Mesenchymal stem cell (in vitro differentiated cells and primary cell): ENCODE results near the gene CAMK2A.

ENCODE experiments used
- DNase-seq: peaks from one replicate; pipeline ENCODE4 v3.0.0-alpha.2; 2013
- H2AFZ ChIP-seq: one replicate; pipeline ENCODE4 v1.6.1; 2013; ENCODE audit warnings: low read depth, mild to moderate bottlenecking, control low read depth, inconsistent platforms, low read length, moderate library complexity
- H2AK5ac ChIP-seq: 2 replicates; pipeline ENCODE4 v1.6.1; 2013; ENCODE audit warnings: low read length, moderate library complexity, mild to moderate bottlenecking, inconsistent platforms; ENCODE audit not compliant: severe bottlenecking
- H2BK120ac ChIP-seq: one replicate; pipeline ENCODE4 v1.6.1; 2013; ENCODE audit warnings: low read depth, mild to moderate bottlenecking, inconsistent platforms, low read length, moderate library complexity
- H2BK12ac ChIP-seq, 2 experiments: one replicate each; pipeline ENCODE4 v1.6.1; 2013; ENCODE audit warnings: inconsistent platforms in 2 of 2, low read length in 2 of 2, mild to moderate bottlenecking in 2 of 2, moderate library complexity in 2 of 2, control low read depth in 1 of 2
- H2BK15ac ChIP-seq: one replicate; pipeline ENCODE4 v1.6.1; 2013; ENCODE audit warnings: mild to moderate bottlenecking, low read depth, inconsistent platforms; ENCODE audit not compliant: poor library complexity, severe bottlenecking
- H2BK5ac ChIP-seq: 2 replicates; pipeline ENCODE4 v1.6.1; 2013; ENCODE audit warnings: low read depth, mild to moderate bottlenecking, low read length, control low read depth, inconsistent platforms; ENCODE audit not compliant: poor library complexity, severe bottlenecking
- H3K14ac ChIP-seq, 2 experiments: one replicate each; pipeline ENCODE4 v1.6.1; 2013; ENCODE audit warnings: inconsistent platforms in 2 of 2, low read length in 2 of 2, control low read depth in 1 of 2, mild to moderate bottlenecking in 1 of 2, moderate library complexity in 1 of 2
- H3K18ac ChIP-seq, 2 experiments: one replicate each; pipeline ENCODE4 v1.6.1; 2013; ENCODE audit warnings: inconsistent platforms in 2 of 2, low read length in 2 of 2, control low read depth in 1 of 2, low read depth in 1 of 2, mild to moderate bottlenecking in 1 of 2
- H3K23ac ChIP-seq, 2 experiments: one replicate each; pipeline ENCODE4 v1.6.1; 2013; ENCODE audit warnings: inconsistent platforms in 2 of 2, low read length in 2 of 2, mild to moderate bottlenecking in 2 of 2, moderate library complexity in 2 of 2, control low read depth in 1 of 2
- H3K27ac ChIP-seq: 2 replicates; pipeline ENCODE4 v1.5.1; 2013; ENCODE audit warnings: mild to moderate bottlenecking, moderate library complexity, low read length, control low read depth, inconsistent platforms; ENCODE audit not compliant: poor library complexity, severe bottlenecking
- H3K27me3 ChIP-seq, 2 experiments: 2 replicates each; pipeline versions ENCODE4 v1.6.1 to v1.7.0; 2013; ENCODE audit warnings: low read length in 2 of 2, mild to moderate bottlenecking in 2 of 2, moderate library complexity in 2 of 2, control low read depth in 1 of 2, inconsistent platforms in 1 of 2; ENCODE audit not compliant: control insufficient read depth in 1 of 2, insufficient read depth in 1 of 2
- H3K36me3 ChIP-seq, 2 experiments: 2 replicates each; pipeline versions ENCODE4 v1.6.1 to v1.7.0; 2013; ENCODE audit warnings: low read length in 2 of 2, control low read depth in 1 of 2, inconsistent platforms in 1 of 2, low read depth in 1 of 2, mild to moderate bottlenecking in 1 of 2; ENCODE audit not compliant: insufficient read depth in 2 of 2, control insufficient read depth in 1 of 2
- H3K4ac ChIP-seq, 2 experiments: one replicate each; pipeline ENCODE4 v1.6.1; 2013; ENCODE audit warnings: inconsistent platforms in 2 of 2, low read length in 2 of 2, mild to moderate bottlenecking in 2 of 2, moderate library complexity in 2 of 2, control low read depth in 1 of 2, low read depth in 1 of 2
- H3K4me1 ChIP-seq: 2 replicates; pipeline ENCODE4 v1.6.1; 2013; ENCODE audit warnings: low read depth, low read length, control low read depth; ENCODE audit not compliant: control insufficient read depth, insufficient read depth
- H3K4me2 ChIP-seq: 2 replicates; pipeline ENCODE4 v1.6.1; 2013; ENCODE audit warnings: low read length, mild to moderate bottlenecking, inconsistent platforms; ENCODE audit not compliant: poor library complexity, severe bottlenecking
- H3K4me3 ChIP-seq, 2 experiments: 2 replicates each; pipeline versions ENCODE4 v1.5.1 to v1.7.0; 2013; ENCODE audit warnings: low read length in 2 of 2, mild to moderate bottlenecking in 2 of 2, control low read depth in 1 of 2, low read depth in 1 of 2; ENCODE audit not compliant: insufficient read depth in 1 of 2
- H3K79me1 ChIP-seq: replicated peaks from 2 replicates; pipeline ENCODE4 v1.6.1; 2013; ENCODE audit warnings: mild to moderate bottlenecking, control low read depth, low read length, inconsistent platforms; ENCODE audit not compliant: poor library complexity, severe bottlenecking
- H3K9ac ChIP-seq: 2 replicates; pipeline ENCODE4 v1.7.0; 2013; ENCODE audit warnings: mild to moderate bottlenecking, low read length, moderate library complexity
- H3K9me3 ChIP-seq: 2 replicates; pipeline ENCODE4 v1.7.0; 2013; ENCODE audit warnings: mild to moderate bottlenecking, low read length; ENCODE audit not compliant: control insufficient read depth
- H4K8ac ChIP-seq: one replicate; pipeline ENCODE4 v1.6.1; 2013; ENCODE audit warnings: inconsistent platforms, mild to moderate bottlenecking, low read length, moderate library complexity
- H4K91ac ChIP-seq: one replicate; pipeline ENCODE4 v1.6.1; 2013; ENCODE audit warnings: mild to moderate bottlenecking, low read length, inconsistent platforms
- WGBS: methylation state at CpG from one replicate; pipeline ENCODE4 v1.1.7; 2013; ENCODE audit warnings: mixed read lengths; 5-methylcytosine and 5-hydroxymethylcytosine counted together

Gene CAMK2A

DNA sequence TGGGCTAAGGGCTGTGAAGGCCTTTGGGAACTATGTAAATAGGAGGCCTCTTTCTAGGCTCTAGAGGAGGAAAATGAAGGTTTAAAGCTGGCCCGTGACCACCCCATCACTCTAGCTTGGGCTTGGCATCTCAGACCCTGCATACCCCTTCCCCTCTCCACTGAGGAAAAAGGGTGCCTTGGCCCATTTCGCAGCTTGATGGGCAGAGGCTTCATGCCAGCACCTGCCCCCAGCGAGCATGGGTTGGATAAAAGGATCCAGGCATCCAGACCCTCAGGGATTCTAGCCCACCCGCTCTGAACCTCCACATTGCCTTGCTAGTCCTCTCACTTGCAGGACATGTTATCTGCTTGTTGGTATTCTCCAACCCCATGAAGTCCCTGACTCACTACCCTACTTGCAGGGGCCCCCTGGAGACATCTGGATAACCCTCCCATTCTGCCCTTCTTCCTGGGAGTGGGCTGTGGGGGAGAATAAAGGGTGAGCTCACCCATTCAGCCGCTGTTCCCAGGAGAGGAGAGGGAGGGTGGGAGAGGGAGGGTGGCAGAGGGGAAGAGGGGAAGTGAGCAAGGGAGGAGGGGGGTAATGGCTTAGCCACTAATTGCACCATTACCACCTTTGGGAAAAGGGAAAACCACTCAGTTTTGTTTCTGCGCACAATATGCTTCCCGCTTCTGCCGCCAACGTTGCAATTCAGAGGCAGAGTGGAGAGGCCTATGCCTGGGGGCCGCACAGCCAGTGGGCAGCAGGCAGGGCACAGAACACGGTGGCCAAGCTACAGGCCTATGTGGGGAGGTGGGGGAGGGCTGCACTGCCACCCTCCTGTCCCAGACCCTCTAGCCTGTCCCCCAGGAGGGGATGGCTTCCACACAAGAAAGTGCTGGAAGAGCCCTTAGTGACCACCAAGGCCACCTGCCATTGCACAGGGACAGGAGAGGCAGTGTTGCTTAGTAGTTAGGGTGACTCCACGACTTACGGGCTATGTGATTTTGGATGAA, 2.1 kb upstream of the CAMK2A start:
- no peak overlapping the region for H2BK120ac ChIP-seq
- H3K36me3 ChIP-seq: peaks cover 0 to 26% of the 10 kb centered on the region in 2 experiments
- H4K8ac ChIP-seq: no peak overlapping the region
- H3K4me1 ChIP-seq: peaks cover 48% of the 10 kb centered on the region
- no peak overlapping the region for H3K23ac ChIP-seq
- no peak overlapping the region for H4K91ac ChIP-seq
- no peak overlapping the region for H2AK5ac ChIP-seq
- no peak overlapping the region for H3K9ac ChIP-seq
- no peak overlapping the region for H3K4me2 ChIP-seq
- no peaks in the 10 kb centered on the region for H3K27me3 ChIP-seq
- no peak overlapping the region for H3K4me3 ChIP-seq
- DNase-seq: no peak
- peak overlapping the region in 1 of 2 experiments; percentile 9 for H3K14ac ChIP-seq
- 87% methylated on average over 13 of the region's 13 CpGs for WGBS
- no peak overlapping the region for H3K27ac ChIP-seq
- no peaks in the 10 kb centered on the region for H3K9me3 ChIP-seq
- H3K18ac ChIP-seq: no peak overlapping the region
- H2BK12ac ChIP-seq: no peak overlapping the region
- H2AFZ ChIP-seq: no peak overlapping the region
- H3K79me1 ChIP-seq: peaks cover 13% of the 10 kb centered on the region
- no peak overlapping the region for H3K4ac ChIP-seq
- no peak overlapping the region for H2BK5ac ChIP-seq
- H2BK15ac ChIP-seq: no peak overlapping the region

DNA sequence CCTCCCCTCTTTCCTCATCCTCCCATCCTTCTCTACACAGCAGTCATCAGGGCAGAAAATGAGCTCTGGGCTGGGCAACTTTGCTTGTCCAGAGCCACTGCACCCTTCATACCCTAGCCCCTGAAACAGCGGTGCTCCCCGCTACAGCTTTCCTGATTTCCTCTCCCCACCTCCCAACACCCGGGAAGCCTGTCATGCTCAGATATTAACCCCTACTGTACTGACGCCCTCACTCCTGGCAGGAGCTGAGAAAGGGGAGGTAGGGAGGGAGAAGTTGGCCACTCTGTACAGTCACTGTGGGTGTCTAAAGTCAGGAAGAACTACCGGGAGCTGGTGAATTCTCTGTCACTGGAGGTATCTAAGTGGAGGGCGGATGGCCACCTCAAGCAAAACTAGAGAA, 782 bp downstream of the CAMK2A start:
- Histone ChIP-seq H3K9me3 (no peaks in the 10 kb centered on the region), H3K18ac (no peak overlapping the region), H3K27me3 (no peaks in the 10 kb centered on the region), H4K8ac (no peak overlapping the region), H3K4me2 (no peak overlapping the region), H2AFZ (no peak overlapping the region), H3K14ac (no peak overlapping the region), H3K9ac (no peak overlapping the region), H3K4ac (no peak overlapping the region), H2BK120ac (no peak overlapping the region), H3K36me3 (peaks cover 0 to 17% of the 10 kb centered on the region in 2 experiments), H3K23ac (no peak overlapping the region), H4K91ac (no peak overlapping the region), H2AK5ac (no peak overlapping the region), H3K4me1 (peaks cover 29% of the 10 kb centered on the region), H2BK15ac (no peak overlapping the region), H3K79me1 (no peaks in the 10 kb centered on the region), H3K4me3 (no peak overlapping the region), H2BK5ac (no peak overlapping the region), H2BK12ac (no peak overlapping the region), H3K27ac (no peak overlapping the region)
- WGBS: 83% methylated on average over 2 of the region's 6 CpGs
- no peak for DNase-seq

DNA sequence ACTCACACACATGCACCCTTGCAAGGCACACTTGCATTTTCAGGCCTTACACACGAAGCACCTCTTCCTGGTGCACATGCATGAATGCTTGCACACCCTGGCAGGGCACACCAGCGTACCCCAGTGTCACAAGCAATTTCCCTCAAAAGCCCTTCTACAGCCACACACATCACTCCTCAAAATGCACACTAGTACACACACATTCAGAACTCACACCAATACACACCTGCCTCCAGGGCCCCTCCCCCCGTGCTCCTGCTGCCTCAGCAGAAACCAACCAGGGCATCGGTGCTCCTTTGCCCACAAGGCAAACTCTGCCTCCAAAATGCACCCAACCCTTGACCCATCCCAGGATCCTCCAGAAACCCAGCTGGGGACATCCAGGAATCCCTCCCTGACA, 1.2 kb downstream of the CAMK2A start:
- peaks cover 24% of the 10 kb centered on the region for H3K4me1 ChIP-seq
- no peak overlapping the region for H2BK120ac ChIP-seq
- no peak overlapping the region for H4K91ac ChIP-seq
- no peak overlapping the region for H3K9ac ChIP-seq
- 92% methylated on average over 4 of the region's 4 CpGs for WGBS
- H3K4me3 ChIP-seq: no peak overlapping the region
- H2AFZ ChIP-seq: no peak overlapping the region
- H2BK12ac ChIP-seq: no peak overlapping the region
- H2BK5ac ChIP-seq: no peak overlapping the region
- H2BK15ac ChIP-seq: no peak overlapping the region
- H3K4ac ChIP-seq: no peak overlapping the region
- no peak overlapping the region for H3K23ac ChIP-seq
- H3K36me3 ChIP-seq: peaks cover 0 to 14% of the 10 kb centered on the region in 2 experiments
- no peaks in the 10 kb centered on the region for H3K27me3 ChIP-seq
- no peaks in the 10 kb centered on the region for H3K9me3 ChIP-seq
- no peak overlapping the region for H3K27ac ChIP-seq
- DNase-seq: no peak
- H3K14ac ChIP-seq: no peak overlapping the region
- no peak overlapping the region for H3K4me2 ChIP-seq
- no peaks in the 10 kb centered on the region for H3K79me1 ChIP-seq
- H2AK5ac ChIP-seq: no peak overlapping the region
- no peak overlapping the region for H4K8ac ChIP-seq
- no peak overlapping the region for H3K18ac ChIP-seq

DNA sequence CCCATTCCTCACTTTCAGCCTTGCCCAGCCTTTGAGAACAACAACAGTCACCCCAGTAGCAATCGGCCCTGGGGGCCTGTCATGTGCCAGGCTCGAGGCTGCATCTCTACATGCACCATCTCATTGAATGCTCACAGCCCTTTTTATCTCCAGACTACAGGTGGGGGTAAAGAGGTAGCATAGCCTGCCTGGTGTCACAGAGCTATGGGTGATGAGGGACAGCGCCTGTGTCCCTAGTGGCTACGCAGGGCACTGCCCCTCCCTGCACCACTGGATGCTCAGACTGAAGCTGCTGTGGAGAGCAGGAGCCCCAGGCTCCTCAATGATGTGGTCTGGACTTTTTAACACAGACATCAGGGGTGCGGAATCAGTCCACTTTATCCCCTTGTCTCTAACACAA, 2.8 kb downstream of the CAMK2A start:
- Histone ChIP-seq H4K8ac (no peak overlapping the region), H4K91ac (no peak overlapping the region), H2BK120ac (no peak overlapping the region), H3K4me1 (peaks cover 15% of the 10 kb centered on the region), H2BK12ac (no peak overlapping the region), H3K9me3 (no peaks in the 10 kb centered on the region), H3K23ac (no peak overlapping the region), H3K4me3 (no peak overlapping the region), H3K9ac (no peak overlapping the region), H3K36me3 (peaks cover 0 to 14% of the 10 kb centered on the region in 2 experiments), H3K4me2 (no peak overlapping the region), H3K27ac (no peak overlapping the region), H2AFZ (no peak overlapping the region), H2AK5ac (no peak overlapping the region), H2BK15ac (no peak overlapping the region), H3K27me3 (no peaks in the 10 kb centered on the region), H3K4ac (no peak overlapping the region), H3K18ac (no peak overlapping the region), H3K79me1 (no peaks in the 10 kb centered on the region), H2BK5ac (no peak overlapping the region), H3K14ac (no peak overlapping the region)
- no peak for DNase-seq
- 59% methylated on average over 4 of the region's 5 CpGs for WGBS
